Stomach (tissue), 4 donors: ENCODE measurements around the gene SEZ6L.

Experiments used
- EP300 ChIP-seq: sonication (generic); formaldehyde crosslinking; IDR thresholded peaks from one replicate; pipeline ENCODE4 v1.6.1; 2017; ENCODE audit warnings: antibody characterized with exemption
- POLR2A ChIP-seq, 4 donors: fragments of 450-650 bp; IDR thresholded peaks; one replicate each; pipeline ENCODE4 v1.6.1; 2016; ENCODE audit warnings: antibody characterized with exemption in 4 of 4, control low read depth in 2 of 4, mild to moderate bottlenecking in 1 of 4, moderate library complexity in 1 of 4
- POLR2AphosphoS5 ChIP-seq, 3 donors: sonication (generic); formaldehyde crosslinking; IDR thresholded peaks; one replicate each; pipeline ENCODE4 v1.6.1; 2016; ENCODE audit warnings: antibody characterized with exemption in 3 of 3
- TF ChIP-seq, protein P1 (sequence below), 7 experiments: fragments of 450-650 bp in 4 of 7; fragments of 200-600 bp in 3 of 7; sonication (generic) in 3 of 7; IDR thresholded peaks; one replicate each; pipeline ENCODE4 v1.5.1; 2016 to 2019; ENCODE audit warnings: antibody characterized with exemption in 7 of 7, control low read depth in 2 of 7, mild to moderate bottlenecking in 1 of 7

GRCh38 chr22:26393929-26394328 is 224.7 kb downstream of the SEZ6L start:
- TF ChIP-seq, protein P1, sequence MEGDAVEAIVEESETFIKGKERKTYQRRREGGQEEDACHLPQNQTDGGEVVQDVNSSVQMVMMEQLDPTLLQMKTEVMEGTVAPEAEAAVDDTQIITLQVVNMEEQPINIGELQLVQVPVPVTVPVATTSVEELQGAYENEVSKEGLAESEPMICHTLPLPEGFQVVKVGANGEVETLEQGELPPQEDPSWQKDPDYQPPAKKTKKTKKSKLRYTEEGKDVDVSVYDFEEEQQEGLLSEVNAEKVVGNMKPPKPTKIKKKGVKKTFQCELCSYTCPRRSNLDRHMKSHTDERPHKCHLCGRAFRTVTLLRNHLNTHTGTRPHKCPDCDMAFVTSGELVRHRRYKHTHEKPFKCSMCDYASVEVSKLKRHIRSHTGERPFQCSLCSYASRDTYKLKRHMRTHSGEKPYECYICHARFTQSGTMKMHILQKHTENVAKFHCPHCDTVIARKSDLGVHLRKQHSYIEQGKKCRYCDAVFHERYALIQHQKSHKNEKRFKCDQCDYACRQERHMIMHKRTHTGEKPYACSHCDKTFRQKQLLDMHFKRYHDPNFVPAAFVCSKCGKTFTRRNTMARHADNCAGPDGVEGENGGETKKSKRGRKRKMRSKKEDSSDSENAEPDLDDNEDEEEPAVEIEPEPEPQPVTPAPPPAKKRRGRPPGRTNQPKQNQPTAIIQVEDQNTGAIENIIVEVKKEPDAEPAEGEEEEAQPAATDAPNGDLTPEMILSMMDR (IDR thresholded peaks at IDR 0.05), result no peak
- TF ChIP-seq POLR2A (IDR thresholded peaks at IDR 0.05), result no peak
- TF ChIP-seq EP300, result no peak
- TF ChIP-seq POLR2AphosphoS5 (IDR thresholded peaks at IDR 0.05), result no peak
